Measurements from ENCODE around the gene CGGBP1. TPM values are rescaled to one million over a fixed set of nuclear protein-coding genes. Genes with fewer than 3 reads are reported as not detected.

CGGBP1 gene, protein sequence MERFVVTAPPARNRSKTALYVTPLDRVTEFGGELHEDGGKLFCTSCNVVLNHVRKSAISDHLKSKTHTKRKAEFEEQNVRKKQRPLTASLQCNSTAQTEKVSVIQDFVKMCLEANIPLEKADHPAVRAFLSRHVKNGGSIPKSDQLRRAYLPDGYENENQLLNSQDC
- total RNA-seq (2022; extraction: Qiagen RNA extraction) = 32.1 to 40.3 TPM (median 37.9 TPM) in 5 replicates

GRCh38 chr3:88058581-88059379 lies at the start of gene CGGBP1, which contains the start of gene ZNF654:
CGGBP1 (minus strand) TSS chr3:88059005; CDS start chr3:88055976, 3,029 bp downstream.
ZNF654 (plus strand) TSS chr3:88059255; CDS start chr3:88059320, 65 bp downstream.

Other genes with a start within 250 kb of the CGGBP1 start
- gene ZNF654, start 250 bp upstream of the CGGBP1 start, total RNA-seq (2022; extraction: Qiagen RNA extraction) = 3.0 to 5.0 TPM (median 3.7 TPM) in 5 replicates
- 15.2 to 21.5 TPM (median 18.0 TPM) in 5 replicates for gene C3orf38, start 91.0 kb upstream of the CGGBP1 start, total RNA-seq (2022; extraction: Qiagen RNA extraction)